HG03159 (cell line): Measurements from ENCODE around the gene REXO5.
"Not testable (repeated sequence)": the region's sequence is repeated elsewhere in the genome, so short reads cannot be mapped to it uniquely, and the experiment has no call there.

Experiments
- ATAC-seq: cut with Tn5 transposase; IDR thresholded peaks from one replicate; pipeline ENCODE4 v1.9.1; 2021; ENCODE audit warnings: mild to moderate bottlenecking, moderate library complexity; ENCODE audit not compliant: unreplicated experiment

REXO5 gene

DNA sequence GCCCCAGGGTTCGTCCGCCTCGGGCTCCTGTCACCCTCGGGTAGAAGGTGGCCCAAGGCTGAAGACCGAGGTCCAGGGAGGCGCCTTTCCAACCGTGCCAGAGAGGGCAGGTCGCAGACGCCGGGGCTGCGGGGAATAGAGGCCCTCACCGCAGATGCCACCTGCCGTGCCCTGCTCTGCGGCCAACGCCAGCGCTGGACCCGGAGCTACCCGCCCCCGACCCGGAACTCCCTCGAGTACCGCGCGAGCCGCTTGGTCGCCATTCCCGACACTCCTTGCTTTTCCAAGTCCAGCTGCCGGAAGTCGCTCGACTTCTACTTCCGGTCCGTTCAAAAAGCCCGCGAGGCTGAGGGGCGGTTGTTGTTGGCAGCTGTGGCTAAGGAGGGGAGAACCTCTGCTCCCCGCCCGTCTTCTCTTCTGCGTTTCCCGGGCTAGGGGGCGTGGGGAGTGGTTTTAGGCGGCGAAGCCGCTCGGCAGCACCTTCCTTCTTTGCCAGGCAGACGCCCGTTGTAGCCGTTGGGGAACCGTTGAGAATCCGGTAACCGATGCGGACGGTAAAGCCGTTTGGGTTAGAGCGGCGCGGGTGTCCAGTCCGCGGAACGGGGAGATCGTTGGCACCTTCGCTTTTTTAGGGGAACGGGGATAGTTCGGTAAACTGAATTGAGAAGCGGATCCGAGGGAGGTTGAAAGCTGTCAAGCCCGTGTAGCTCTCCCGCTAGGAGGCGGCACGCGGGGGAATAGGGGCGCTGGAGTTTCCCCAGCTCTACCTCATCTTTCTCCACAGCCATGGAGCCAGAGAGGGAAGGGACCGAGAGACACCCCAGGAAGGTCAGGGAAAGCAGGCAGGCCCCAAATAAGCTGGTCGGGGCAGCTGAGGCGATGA lies at the start of gene REXO5, which contains the start of gene ERI2:
REXO5 (plus strand) TSS at position 360 of the 883 bp plus-strand sequence; CDS start at position 787, 427 bp downstream.
ERI2 (minus strand) TSS at position 305 of the 883 bp plus-strand sequence; CDS start at position 263, 42 bp downstream.
- peak; percentile 73 for ATAC-seq

- no peak for ATAC-seq
Measured at GRCh38 chr16:20760346-20760745, 46.0 kb upstream of the REXO5 start.

DNA sequence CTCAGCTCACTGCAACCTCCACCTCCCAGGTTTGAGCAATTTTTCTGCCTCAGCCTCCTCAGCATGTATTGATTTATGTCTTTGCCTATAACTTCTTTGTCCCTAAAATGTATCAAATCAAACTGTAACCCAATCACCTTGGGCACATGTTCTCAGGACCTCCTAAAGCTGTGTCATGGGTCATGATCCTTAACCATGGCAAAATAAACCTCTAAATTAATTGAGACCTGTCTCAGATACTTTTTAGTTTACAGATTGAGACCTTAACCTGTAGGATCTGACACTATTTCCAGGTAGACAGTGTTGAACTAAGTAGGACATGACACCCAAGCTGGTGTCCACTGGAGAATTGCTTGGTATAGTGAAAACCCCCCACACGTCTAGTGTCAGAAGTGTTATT lies 45.2 kb upstream of the REXO5 start:
- ATAC-seq = no peak

GRCh38 chr16:20762404-20763123 lies 43.8 kb upstream of the REXO5 start:
- ATAC-seq = no peak

GRCh38 chr16:20763461-20764232 lies 42.7 kb upstream of the REXO5 start, which contains the start of gene ACSM3:
Gene ACSM3, plus strand, starts transcription at chr16:20764014. Its CDS starts 6,021 bp downstream, at chr16:20770035.
- peak; percentile 99 for ATAC-seq

GRCh38 chr16:20764448-20764847 lies 41.9 kb upstream of the REXO5 start:
- ATAC-seq = not testable (repeated sequence)

DNA sequence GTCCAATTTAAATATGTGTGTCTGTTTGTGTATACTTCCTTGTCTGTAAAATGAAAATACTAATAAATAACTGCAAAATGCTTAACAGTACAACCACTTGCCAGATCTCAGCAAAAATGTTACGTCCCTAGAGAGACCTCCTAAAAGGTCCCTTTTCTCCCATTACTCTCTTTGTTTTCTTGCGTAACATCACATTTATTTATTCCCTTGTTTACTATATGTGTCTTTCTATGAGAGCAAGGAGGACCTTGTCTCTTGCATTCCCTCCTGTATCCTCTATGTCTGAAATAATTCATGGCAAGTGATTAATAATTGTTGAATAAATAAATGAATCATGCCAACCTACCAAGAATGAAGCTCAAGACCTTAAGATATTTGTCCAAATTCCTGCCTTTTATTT lies 40.6 kb upstream of the REXO5 start:
- no peak for ATAC-seq

GRCh38 chr16:20766294-20766693 lies 40.0 kb upstream of the REXO5 start:
- ATAC-seq = no peak

DNA sequence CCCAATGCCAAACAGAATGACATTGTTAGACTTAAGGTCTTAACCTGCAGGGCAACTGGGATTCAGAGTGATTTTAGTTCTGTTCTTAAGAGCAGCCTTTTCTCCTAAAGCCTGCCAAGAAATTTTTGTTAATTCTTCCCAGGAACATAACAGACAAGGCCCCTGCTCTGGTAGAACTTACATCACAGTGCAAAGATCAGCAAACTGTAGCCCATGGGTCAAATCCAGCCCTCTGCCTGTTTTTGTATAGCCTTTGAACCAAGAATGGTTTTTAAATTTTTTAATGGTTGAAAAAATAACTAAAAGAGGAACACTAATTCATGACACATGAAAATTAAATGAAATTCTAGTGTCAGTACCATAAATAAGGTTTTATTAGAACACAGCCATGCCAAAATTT lies 38.8 kb upstream of the REXO5 start:
- ATAC-seq = no peak

DNA sequence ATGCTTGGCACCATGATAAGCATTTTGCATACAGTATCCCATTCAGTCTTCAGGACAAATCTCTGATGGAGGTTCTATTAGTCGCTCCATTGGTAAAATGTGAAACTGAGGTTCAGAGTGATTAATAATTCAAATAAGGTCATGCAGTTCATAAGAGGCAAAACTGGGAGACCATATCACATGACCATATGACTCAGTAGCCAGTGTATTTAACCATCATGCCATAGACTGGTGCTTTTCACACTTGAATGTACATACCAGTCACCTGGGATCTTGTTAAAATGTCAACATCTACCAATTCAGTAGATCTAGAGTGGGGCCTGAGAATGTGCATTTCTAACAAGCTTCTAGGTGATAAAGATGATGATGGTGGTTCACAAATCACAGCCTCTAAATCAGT lies 38.2 kb upstream of the REXO5 start:
- no peak for ATAC-seq

GRCh38 chr16:20768818-20769217 lies 37.5 kb upstream of the REXO5 start:
- no peak for ATAC-seq

- ATAC-seq = no peak
Measured at GRCh38 chr16:20773679-20774078, 32.6 kb upstream of the REXO5 start.

DNA sequence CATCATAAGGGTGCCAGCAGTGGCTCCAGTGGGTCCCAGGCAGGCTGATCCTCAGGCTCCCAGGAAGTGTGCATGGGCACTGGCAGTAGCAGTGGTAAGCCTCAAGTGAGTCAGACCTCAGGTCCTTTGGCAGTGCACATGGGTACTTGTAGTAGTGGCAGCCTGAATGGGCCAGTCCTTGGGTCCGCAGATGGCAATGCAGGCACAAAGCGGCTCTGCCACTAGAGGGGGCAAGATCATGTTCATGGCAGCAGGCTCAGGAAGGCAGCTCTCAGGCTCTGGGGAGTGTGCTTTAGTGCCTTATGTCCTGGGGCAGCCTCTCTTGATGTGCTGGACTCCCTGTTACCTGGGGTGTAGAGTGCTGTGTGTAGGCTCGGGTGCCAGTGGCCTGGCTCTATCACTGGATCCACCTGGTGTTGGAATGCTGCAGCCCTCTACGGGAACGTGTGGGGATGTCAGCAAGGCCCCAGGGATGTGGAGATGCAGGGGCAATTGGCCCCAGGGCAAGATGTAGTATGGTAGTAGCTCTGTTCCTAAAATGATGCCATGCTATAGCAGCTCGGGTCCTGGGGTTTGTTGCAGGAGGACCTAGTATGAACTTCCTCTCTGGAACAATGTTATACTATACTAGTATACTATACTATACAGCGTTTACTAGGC lies 31.5 kb upstream of the REXO5 start:
- ATAC-seq = no peak

- ATAC-seq = no peak
Measured at GRCh38 chr16:20781697-20782096, 24.6 kb upstream of the REXO5 start.

- no peak for ATAC-seq
Measured at GRCh38 chr16:20782470-20782869, 23.9 kb upstream of the REXO5 start.

- no peak for ATAC-seq
Measured at GRCh38 chr16:20784204-20784603, 22.1 kb upstream of the REXO5 start.

- ATAC-seq = no peak
Measured at GRCh38 chr16:20789130-20789529, 17.2 kb upstream of the REXO5 start.

GRCh38 chr16:20791923-20792612 lies 14.3 kb upstream of the REXO5 start:
- ATAC-seq = no peak

GRCh38 chr16:20798364-20798763 lies 8.0 kb upstream of the REXO5 start:
- ATAC-seq = no peak

GRCh38 chr16:20799599-20799998 lies 6.7 kb upstream of the REXO5 start:
- no peak for ATAC-seq
